Aorta (tissue), 5 donors: ENCODE results near the gene PLXNA4. TPM values are rescaled to one million over a fixed set of nuclear protein-coding genes. Genes with fewer than 3 reads are reported as not detected.

ENCODE experiments used
- ATAC-seq: fragments of 200-7000 bp; cut with Tn5 transposase; one replicate; pipeline ENCODE4 v1.9.1; 2022; ENCODE audit warnings: moderate library complexity; ENCODE audit not compliant: low FRiP score
- DNase-seq, 2 donors: peaks; one replicate each; pipeline ENCODE4 v3.0.0-alpha.2; 2020
- H3K27ac ChIP-seq, 2 donors: one replicate each; pipeline ENCODE4 v1.5.1; 2013; ENCODE audit warnings: low read length in 2 of 2, mild to moderate bottlenecking in 2 of 2, moderate library complexity in 2 of 2, control low read depth in 1 of 2, inconsistent platforms in 1 of 2, low read depth in 1 of 2
- H3K27me3 ChIP-seq, 2 donors: one replicate each; pipeline ENCODE4 v1.6.1; 2013; ENCODE audit warnings: control low read depth in 1 of 2, low read length in 1 of 2, mild to moderate bottlenecking in 1 of 2, moderate library complexity in 1 of 2; ENCODE audit not compliant: insufficient read depth in 2 of 2, control insufficient read depth in 1 of 2
- H3K36me3 ChIP-seq, 2 donors: one replicate each; pipeline ENCODE4 v1.6.1; 2013; ENCODE audit warnings: control low read depth in 1 of 2, low read length in 1 of 2, mild to moderate bottlenecking in 1 of 2; ENCODE audit not compliant: insufficient read depth in 2 of 2, control insufficient read depth in 1 of 2
- H3K4me1 ChIP-seq, 2 donors: one replicate each; pipeline ENCODE4 v1.6.1; 2013; ENCODE audit warnings: low read length in 2 of 2, control low read depth in 1 of 2, mild to moderate bottlenecking in 1 of 2, moderate library complexity in 1 of 2; ENCODE audit not compliant: insufficient read depth in 2 of 2, control insufficient read depth in 1 of 2
- H3K4me3 ChIP-seq, 2 donors: one replicate each; pipeline ENCODE4 v1.5.1; 2013; ENCODE audit warnings: low read length in 2 of 2, control low read depth in 1 of 2, mild to moderate bottlenecking in 1 of 2
- H3K9me3 ChIP-seq: one replicate; pipeline ENCODE4 v1.6.1; 2013; ENCODE audit warnings: mild to moderate bottlenecking, low read length; ENCODE audit not compliant: control insufficient read depth
- WGBS, 2 donors: extraction: QIAGEN DNeasy Blood & Tissue Kit; methylation state at CpG; one replicate each; pipeline ENCODE4 v1.1.7; 2013; 5-methylcytosine and 5-hydroxymethylcytosine counted together
- intact Hi-C, 2 donors: fragments of 100-400 bp; cut with DNase I; formaldehyde crosslinking; loops; one replicate each; pipeline versions ENCODE4 v1.14.2 to v1.15.0; 2022
- polyA plus RNA-seq, 2 donors: library from polyadenylated mRNA; stranded (reverse); fragments of 200-250 nt; gene quantifications; one replicate each; pipeline ENCODE4 v1.2.3, GENCODE V29; 2013
- total RNA-seq, 2 donors: library from RNA; stranded (reverse); fragmentation: NEBNext Ultra II Directional; extraction: Animal tissue kit (Norgen Biotek cat#: 25700); gene quantifications; one replicate each; pipeline ENCODE4 v1.2.1, GENCODE V29; 2021
- donor health status: healthy with polysubstance abuse.
- donor health status: Bipolar disorder and iron deficiency.
- donor health status: DM: no; HTN: no; CAD: no.
- donor health status: DM: no; HTN: no; CAD: no.
- donor health status: DM: yes; HTN: yes; CAD: no.

PLXNA4 gene
- total and polyA plus RNA-seq, 4 donors, result 0.59 to 30.1 (median 12.0) TPM

GRCh38 chr7:132141109-132141508 is 435.2 kb downstream of the PLXNA4 start:
- H3K36me3 ChIP-seq, result no peaks in the 10 kb centered on the region
- DNase-seq (no peak), ATAC-seq (no peak)
- no peaks in the 10 kb centered on the region for H3K27me3 ChIP-seq
- H3K9me3 ChIP-seq, result no peaks in the 10 kb centered on the region
- H3K27ac ChIP-seq, result peak overlapping the region in 1 of 2 donors; percentile 72
- 4 to 6% methylated on average over 3 of the region's 3 CpGs for WGBS, 2 donors
- H3K4me1 ChIP-seq, result no peaks in the 10 kb centered on the region
- intact Hi-C loops, result loop anchor here (5.0 to 10.0 kb wide), 4 partner anchors 119 to 194 kb away; no protein-coding TSS in a partner anchor
- H3K4me3 ChIP-seq, result no peak overlapping the region

GRCh38 chr7:132140341-132140740 is 435.9 kb downstream of the PLXNA4 start:
- Histone ChIP-seq H3K27ac (peak overlapping the region in 1 of 2 donors; percentile 4), H3K27me3 (no peaks in the 10 kb centered on the region), H3K4me3 (no peak overlapping the region), H3K36me3 (no peaks in the 10 kb centered on the region), H3K9me3 (no peaks in the 10 kb centered on the region), H3K4me1 (no peaks in the 10 kb centered on the region)
- 16 to 18% methylated on average over 5 of the region's 5 CpGs for WGBS, 2 donors
- DNase-seq, result no peak
- intact Hi-C loops, result loop anchor here (5.0 to 10.0 kb wide), 4 partner anchors 118 to 193 kb away; no protein-coding TSS in a partner anchor
- peak; percentile 10 for ATAC-seq

- Histone ChIP-seq H3K4me1 (no peaks in the 10 kb centered on the region), H3K27me3 (no peaks in the 10 kb centered on the region), H3K27ac (no peak overlapping the region), H3K36me3 (no peaks in the 10 kb centered on the region), H3K4me3 (no peak overlapping the region), H3K9me3 (no peaks in the 10 kb centered on the region)
- intact Hi-C loops, result no loop called here
- 94 to 95% methylated on average over 2 of the region's 2 CpGs for WGBS, 2 donors
- DNase-seq (no peak), ATAC-seq (no peak)
Observed at GRCh38 chr7:132138817-132139216, 437.5 kb downstream of the PLXNA4 start.

- no peaks in the 10 kb centered on the region for H3K9me3 ChIP-seq
- no peaks in the 10 kb centered on the region for H3K4me1 ChIP-seq
- 97% methylated on average over 5 of the region's 5 CpGs for WGBS, 2 donors
- ATAC-seq (no peak), DNase-seq (no peak)
- no peaks in the 10 kb centered on the region for H3K36me3 ChIP-seq
- intact Hi-C loops, result no loop called here
- H3K27me3 ChIP-seq, result no peaks in the 10 kb centered on the region
- no peak overlapping the region for H3K27ac ChIP-seq
- H3K4me3 ChIP-seq, result no peak overlapping the region
Observed at GRCh38 chr7:132137681-132138080, 438.6 kb downstream of the PLXNA4 start.

GRCh38 chr7:132135746-132136385 is 440.4 kb downstream of the PLXNA4 start:
- H3K4me3 ChIP-seq, result no peak overlapping the region
- intact Hi-C loops, result no loop called here
- H3K9me3 ChIP-seq, result no peaks in the 10 kb centered on the region
- no peaks in the 10 kb centered on the region for H3K4me1 ChIP-seq
- no peaks in the 10 kb centered on the region for H3K36me3 ChIP-seq
- ATAC-seq (no peak), DNase-seq (no peak)
- 81 to 84% methylated on average over 8 of the region's 8 CpGs for WGBS, 2 donors
- H3K27ac ChIP-seq, result no peak overlapping the region
- H3K27me3 ChIP-seq, result no peaks in the 10 kb centered on the region

- Histone ChIP-seq H3K27ac (no peak overlapping the region), H3K4me1 (no peaks in the 10 kb centered on the region), H3K36me3 (peaks cover 0 to 3% of the 10 kb centered on the region in 2 donors), H3K9me3 (no peaks in the 10 kb centered on the region), H3K27me3 (no peaks in the 10 kb centered on the region), H3K4me3 (no peak overlapping the region)
- intact Hi-C loops, result no loop called here
- DNase-seq (no peak), ATAC-seq (no peak)
- 92 to 95% methylated on average over 5 of the region's 5 CpGs for WGBS, 2 donors
Observed at GRCh38 chr7:132134814-132135445, 441.3 kb downstream of the PLXNA4 start.

- Histone ChIP-seq H3K9me3 (no peaks in the 10 kb centered on the region), H3K4me3 (no peak overlapping the region), H3K36me3 (peaks cover 0 to 3% of the 10 kb centered on the region in 2 donors), H3K27me3 (no peaks in the 10 kb centered on the region), H3K27ac (no peak overlapping the region), H3K4me1 (no peaks in the 10 kb centered on the region)
- intact Hi-C loops, result no loop called here
- ATAC-seq, result no peak
- DNase-seq, result no peak
- 90 to 91% methylated on average over 6 of the region's 6 CpGs for WGBS, 2 donors
Observed at GRCh38 chr7:132133501-132133900, 442.8 kb downstream of the PLXNA4 start.

- Histone ChIP-seq H3K36me3 (peaks cover 0 to 3% of the 10 kb centered on the region in 2 donors), H3K4me1 (no peaks in the 10 kb centered on the region), H3K4me3 (no peak overlapping the region), H3K27ac (no peak overlapping the region), H3K9me3 (no peaks in the 10 kb centered on the region), H3K27me3 (no peaks in the 10 kb centered on the region)
- DNase-seq (no peak), ATAC-seq (no peak)
- whole genome bisulfite sequencing, 2 donors, result 85% methylated on average over 3 of the region's 3 CpGs
- intact Hi-C loops, result no loop called here
Observed at GRCh38 chr7:132131196-132131595, 445.1 kb downstream of the PLXNA4 start.

- DNase-seq (no peak), ATAC-seq (no peak)
- intact Hi-C loops, result no loop called here
- no peak overlapping the region for H3K4me3 ChIP-seq
- no peak overlapping the region for H3K27ac ChIP-seq
- H3K9me3 ChIP-seq, result no peaks in the 10 kb centered on the region
- H3K4me1 ChIP-seq, result no peaks in the 10 kb centered on the region
- 92 to 94% methylated on average over 5 of the region's 5 CpGs for WGBS, 2 donors
- peaks cover 0 to 3% of the 10 kb centered on the region in 2 donors for H3K36me3 ChIP-seq
- H3K27me3 ChIP-seq, result no peaks in the 10 kb centered on the region
Observed at GRCh38 chr7:132130497-132130896, 445.8 kb downstream of the PLXNA4 start.
